ENCODE measurements around the gene SNX1. TPM values are rescaled to one million over a fixed set of nuclear protein-coding genes. Genes with fewer than 3 reads are reported as not detected.
A peak's percentile ranks its signal among the peaks of the same experiment; 100 is the strongest.

The SNX1 gene
- total and polyA plus RNA-seq, 2 of the 8 experiments (the other 6 are each of a cell fraction or from before 2014, with no cell fraction given), result 27.9 to 59.8 TPM

DNA sequence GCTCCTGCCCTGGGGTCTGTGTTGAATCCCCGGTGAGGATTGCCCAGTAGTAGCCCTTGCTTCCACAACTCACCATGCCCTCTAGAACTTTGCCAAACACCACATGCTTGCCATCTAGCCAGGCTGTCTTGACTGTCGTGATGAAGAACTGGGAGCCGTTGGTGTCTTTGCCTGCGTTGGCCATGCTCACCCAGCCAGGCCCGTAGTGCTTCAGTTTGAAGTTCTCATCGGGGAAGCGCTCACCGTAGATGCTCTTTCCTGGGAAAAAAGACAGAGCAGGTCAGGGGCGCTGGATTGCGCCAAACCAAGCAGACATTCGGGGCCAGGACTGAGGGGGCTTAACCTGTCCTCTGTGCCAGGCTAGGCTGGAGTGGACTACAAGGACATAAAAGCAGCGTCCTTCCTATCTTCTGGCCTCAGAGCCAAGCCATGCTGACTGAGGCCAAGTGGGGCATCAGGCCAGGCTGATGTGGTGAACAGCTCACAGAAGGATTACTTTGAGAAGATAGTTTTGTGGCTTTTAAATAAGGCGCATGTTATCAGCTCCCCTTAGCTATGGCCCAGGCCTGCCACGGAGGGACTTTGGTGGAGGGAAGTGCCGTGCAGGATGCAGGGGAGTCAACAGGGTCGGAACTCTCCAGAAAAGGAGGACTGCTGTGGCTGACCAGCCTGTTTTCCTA lies 61.0 kb downstream of the SNX1 start:
- Histone ChIP-seq H3K4me3 (ENCODE audit: extremely low read depth in 1 of 4, insufficient read depth in 2 of 4, low read depth in 3 of 4, low read length in 4 of 4) (no peak overlapping the region), H4K5ac (ENCODE audit: insufficient read length, low read depth, low read length) (no peak overlapping the region), H3K23me2 (ENCODE audit: low read depth, low read length) (peaks cover 7% of the 10 kb centered on the region; the same call in 1 of the 2 replicates), H3K23ac (ENCODE audit: insufficient read length) (no peak overlapping the region), H2BK5ac (ENCODE audit: low read depth, low read length) (no peak overlapping the region), H4K20me1 (replicated peaks in 1 of 2; ENCODE audit: control insufficient read depth in 1 of 2, insufficient read depth in 2 of 2, low read length in 2 of 2) (peaks cover 10 to 21% of the 10 kb centered on the region in 2 experiments), H3K4ac (replicated peaks; ENCODE audit: insufficient read length, low read depth, low read length) (no peak overlapping the region), H3K27me3 (replicated peaks in 1 of 4; ENCODE audit: control insufficient read depth in 3 of 4, extremely low read depth in 1 of 4, insufficient read depth in 3 of 4, low read length in 3 of 4) (peaks cover 0 to 13% (median 11%) of the 10 kb centered on the region in 4 experiments; a peak in 5 of 7 replicates), H3K4me1 (replicated peaks in 1 of 4; ENCODE audit: control insufficient read depth in 3 of 4, insufficient read depth in 4 of 4, low read length in 3 of 4) (peaks cover 0 to 13% (median 7%) of the 10 kb centered on the region in 4 experiments; a peak in 6 of 7 replicates), H2BK20ac (ENCODE audit: low read length) (no peak overlapping the region), H3K36me3 (ENCODE audit: control insufficient read depth in 2 of 4, insufficient read depth in 4 of 4, low read length in 3 of 4) (peaks cover 38 to 59% (median 49%) of the 10 kb centered on the region in 4 experiments), H2BK15ac (ENCODE audit: low read length) (no peak overlapping the region), H3K56ac (replicated peaks; ENCODE audit: insufficient read length, low read depth, low read length) (no peak overlapping the region), H3K18ac (ENCODE audit: extremely low read depth, low read length) (no peak overlapping the region), H2BK12ac (ENCODE audit: low read depth, low read length) (no peak overlapping the region), H3K14ac (ENCODE audit: insufficient read length) (no peak overlapping the region), H3K9me3 (ENCODE audit: insufficient read depth in 2 of 2, low read depth in 1 of 2, low read length in 1 of 2) (no peaks in the 10 kb centered on the region), H2AK5ac (ENCODE audit: low read depth, low read length) (no peak overlapping the region), H2BK120ac (replicated peaks; ENCODE audit: low read depth, low read length) (no peak overlapping the region), H4K8ac (ENCODE audit: extremely low read depth, insufficient read depth, low read length) (no peak overlapping the region), H3K79me1 (ENCODE audit: low read depth, low read length) (no peaks in the 10 kb centered on the region; the same call in 1 of the 2 replicates), H3K27ac (ENCODE audit: low read depth, low read length) (no peak overlapping the region), H4K91ac (replicated peaks; ENCODE audit: insufficient read length, low read length) (no peak overlapping the region), H2AFZ (ENCODE audit: low read length) (no peak overlapping the region), H3K4me2 (ENCODE audit: insufficient read depth in 1 of 2, low read depth in 2 of 2, low read length in 2 of 2) (no peak overlapping the region), H3K9ac (replicated peaks in 1 of 4; ENCODE audit: extremely low read depth in 1 of 4, low read depth in 3 of 4, low read length in 3 of 4) (no peak overlapping the region), H3K79me2 (ENCODE audit: control insufficient read depth in 1 of 2, insufficient read depth in 2 of 2, low read length in 2 of 2) (peaks cover 0 to 2% of the 10 kb centered on the region in 2 experiments; a peak in 2 of 4 replicates)
- FAIRE-seq (no peak), DNase-seq (ENCODE audit: low read depth in 1 of 2, low spot score in 2 of 2) (no peak)
- 94% methylated on average over 16 of the region's 16 CpGs; no CpG with 5 or more reads in 1 of the 2 experiments for WGBS, 2 experiments (ENCODE audit: extremely low coverage in 1 of 2, insufficient coverage in 1 of 2, insufficient read length in 1 of 2, insufficient replicate concordance in 2 of 2, low coverage in 1 of 2, low lambda C conversion rate in 2 of 2, missing lambda C conversion rate in 1 of 2)
- ChIA-PET CTCF (ENCODE audit: partially characterized antibody) (interaction anchor here (0.6 to 1.3 kb wide), 3 partner anchors 19 to 211 kb away, joined by 3 to 6 read pairs (median 3); no protein-coding TSS in a partner anchor), POLR2A (ENCODE audit: partially characterized antibody) (interaction anchor here (0.7 to 2.0 kb wide), 5 partner anchors 9 to 192 kb away, joined by 3 to 7 read pairs (median 3); no protein-coding TSS in a partner anchor)
- TF ChIP-seq JUN (IDR thresholded peaks at IDR 0.05; ENCODE audit: low read depth, low read length) (no peak), CEBPB (IDR thresholded peaks at IDR 0.05; ENCODE audit: low read depth, low read length) (no peak), TCF12 (IDR thresholded peaks at IDR 0.05; ENCODE audit: low read depth, low read length) (no peak), SIN3A (conservative IDR thresholded peaks at IDR 0.05 in 1 of 2, IDR thresholded peaks at IDR 0.05 in 1 of 2; ENCODE audit: low read depth in 1 of 2, low read length in 2 of 2) (peak in 1 of 2 experiments; percentile 22; a peak in 1 of 4 replicates), POLR2AphosphoS5 (IDR thresholded peaks at IDR 0.05; ENCODE audit: low read depth, low read length) (0 out of 2 replicates have a peak, but pooled peaks have one; percentile 5), ASH2L (IDR thresholded peaks at IDR 0.05; ENCODE audit: low read length) (no peak)
- TF ChIP-seq, protein P1, sequence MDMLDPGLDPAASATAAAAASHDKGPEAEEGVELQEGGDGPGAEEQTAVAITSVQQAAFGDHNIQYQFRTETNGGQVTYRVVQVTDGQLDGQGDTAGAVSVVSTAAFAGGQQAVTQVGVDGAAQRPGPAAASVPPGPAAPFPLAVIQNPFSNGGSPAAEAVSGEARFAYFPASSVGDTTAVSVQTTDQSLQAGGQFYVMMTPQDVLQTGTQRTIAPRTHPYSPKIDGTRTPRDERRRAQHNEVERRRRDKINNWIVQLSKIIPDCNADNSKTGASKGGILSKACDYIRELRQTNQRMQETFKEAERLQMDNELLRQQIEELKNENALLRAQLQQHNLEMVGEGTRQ (IDR thresholded peaks at IDR 0.05; ENCODE audit: low read length), result no peak

Measured in H1 (cell line).